GM12891 (cell line): ENCODE data around the gene NEUROG2.

Experiments
- PAX5 ChIP-seq: IDR thresholded peaks from 2 replicates; pipeline ENCODE4 v1.6.1; 2011; ENCODE audit warnings: low read length, moderate library complexity, mild to moderate bottlenecking; ENCODE audit not compliant: insufficient read depth, severe bottlenecking
- TAF1 ChIP-seq: IDR thresholded peaks from 2 replicates; pipeline ENCODE4 v1.6.1; 2011; ENCODE audit warnings: low read depth, low read length, control low read depth

- no peak for TF ChIP-seq TAF1
- TF ChIP-seq PAX5, result no peak
Measured at GRCh38 chr4:112560084-112560483, 44.1 kb upstream of the NEUROG2 start.
